ENCODE data around the gene FCHSD1.

Gene FCHSD1

DNA sequence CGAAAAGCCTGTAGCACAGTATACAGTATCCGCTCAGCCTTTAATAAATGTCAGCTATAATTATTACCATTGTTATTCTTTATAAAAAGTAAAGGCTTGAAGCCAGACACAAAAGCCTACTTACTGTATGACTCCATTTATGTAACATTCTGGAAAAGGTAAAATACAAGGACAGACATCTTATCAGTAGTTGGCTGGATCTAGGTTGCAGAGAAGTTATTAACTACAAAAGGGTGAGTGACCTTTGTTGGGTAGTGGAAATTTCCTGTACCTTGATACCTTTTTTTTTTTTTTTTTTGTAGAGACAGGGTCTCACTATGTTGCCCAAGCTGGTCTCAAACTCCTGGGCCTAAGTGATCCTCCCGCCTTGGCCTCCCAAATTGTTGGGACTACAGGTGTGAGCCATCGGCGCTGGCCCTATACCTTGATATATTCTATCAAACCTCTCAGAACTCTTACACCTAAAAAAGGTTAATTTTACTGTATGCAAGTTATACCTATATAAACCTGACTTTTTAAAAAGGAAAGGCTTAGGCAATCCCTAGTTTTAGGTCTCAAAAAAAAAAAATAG, 20.6 kb downstream of the FCHSD1 start (continued):
- TF ChIP-seq, protein P1, sequence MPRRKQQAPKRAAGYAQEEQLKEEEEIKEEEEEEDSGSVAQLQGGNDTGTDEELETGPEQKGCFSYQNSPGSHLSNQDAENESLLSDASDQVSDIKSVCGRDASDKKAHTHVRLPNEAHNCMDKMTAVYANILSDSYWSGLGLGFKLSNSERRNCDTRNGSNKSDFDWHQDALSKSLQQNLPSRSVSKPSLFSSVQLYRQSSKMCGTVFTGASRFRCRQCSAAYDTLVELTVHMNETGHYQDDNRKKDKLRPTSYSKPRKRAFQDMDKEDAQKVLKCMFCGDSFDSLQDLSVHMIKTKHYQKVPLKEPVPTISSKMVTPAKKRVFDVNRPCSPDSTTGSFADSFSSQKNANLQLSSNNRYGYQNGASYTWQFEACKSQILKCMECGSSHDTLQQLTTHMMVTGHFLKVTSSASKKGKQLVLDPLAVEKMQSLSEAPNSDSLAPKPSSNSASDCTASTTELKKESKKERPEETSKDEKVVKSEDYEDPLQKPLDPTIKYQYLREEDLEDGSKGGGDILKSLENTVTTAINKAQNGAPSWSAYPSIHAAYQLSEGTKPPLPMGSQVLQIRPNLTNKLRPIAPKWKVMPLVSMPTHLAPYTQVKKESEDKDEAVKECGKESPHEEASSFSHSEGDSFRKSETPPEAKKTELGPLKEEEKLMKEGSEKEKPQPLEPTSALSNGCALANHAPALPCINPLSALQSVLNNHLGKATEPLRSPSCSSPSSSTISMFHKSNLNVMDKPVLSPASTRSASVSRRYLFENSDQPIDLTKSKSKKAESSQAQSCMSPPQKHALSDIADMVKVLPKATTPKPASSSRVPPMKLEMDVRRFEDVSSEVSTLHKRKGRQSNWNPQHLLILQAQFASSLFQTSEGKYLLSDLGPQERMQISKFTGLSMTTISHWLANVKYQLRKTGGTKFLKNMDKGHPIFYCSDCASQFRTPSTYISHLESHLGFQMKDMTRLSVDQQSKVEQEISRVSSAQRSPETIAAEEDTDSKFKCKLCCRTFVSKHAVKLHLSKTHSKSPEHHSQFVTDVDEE (CRISPR knock-in tag; IDR thresholded peaks at IDR 0.05), result no peak

DNA sequence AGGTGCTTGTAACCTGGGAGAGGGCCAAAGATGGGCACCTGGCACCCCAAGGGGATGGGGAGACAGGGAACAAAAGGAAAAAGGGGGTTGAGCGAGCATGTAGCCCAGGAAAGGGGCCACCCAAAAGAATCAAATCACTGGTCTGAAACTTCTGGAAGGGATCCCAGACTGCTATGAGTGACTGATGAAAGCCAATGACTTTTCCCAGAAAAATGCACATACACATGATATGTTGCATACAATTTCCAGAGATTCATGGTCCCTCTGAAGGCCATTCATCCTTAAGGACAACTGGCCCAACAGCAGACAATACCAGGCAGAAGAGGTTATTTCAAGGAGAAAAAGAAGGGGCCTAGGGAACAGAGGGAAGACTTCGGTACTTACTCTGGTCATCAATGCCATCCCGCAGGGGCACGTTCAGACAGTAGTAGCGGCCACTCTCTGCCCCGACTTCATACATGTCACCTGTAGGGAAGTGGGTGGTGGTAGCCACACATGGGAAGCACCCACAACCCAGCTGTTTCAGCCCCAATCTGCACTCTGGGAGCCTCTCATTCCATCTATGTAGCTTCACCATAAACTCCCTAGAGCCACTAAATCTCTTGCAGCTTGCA, 22.9 kb downstream of the FCHSD1 start:
- TF ChIP-seq TCF4 (CRISPR knock-in tag; IDR thresholded peaks at IDR 0.05; ENCODE audit: borderline replicate concordance) (no peak), OSR1 (CRISPR knock-in tag; IDR thresholded peaks at IDR 0.05) (no peak), ZNF8 (CRISPR knock-in tag; IDR thresholded peaks at IDR 0.05) (no peak), ISL1 (CRISPR knock-in tag; IDR thresholded peaks at IDR 0.05) (no peak), ZFP30 (CRISPR knock-in tag; IDR thresholded peaks at IDR 0.05) (no peak), GLIS3 (CRISPR knock-in tag; IDR thresholded peaks at IDR 0.05) (no peak)
- TF ChIP-seq, protein P2, sequence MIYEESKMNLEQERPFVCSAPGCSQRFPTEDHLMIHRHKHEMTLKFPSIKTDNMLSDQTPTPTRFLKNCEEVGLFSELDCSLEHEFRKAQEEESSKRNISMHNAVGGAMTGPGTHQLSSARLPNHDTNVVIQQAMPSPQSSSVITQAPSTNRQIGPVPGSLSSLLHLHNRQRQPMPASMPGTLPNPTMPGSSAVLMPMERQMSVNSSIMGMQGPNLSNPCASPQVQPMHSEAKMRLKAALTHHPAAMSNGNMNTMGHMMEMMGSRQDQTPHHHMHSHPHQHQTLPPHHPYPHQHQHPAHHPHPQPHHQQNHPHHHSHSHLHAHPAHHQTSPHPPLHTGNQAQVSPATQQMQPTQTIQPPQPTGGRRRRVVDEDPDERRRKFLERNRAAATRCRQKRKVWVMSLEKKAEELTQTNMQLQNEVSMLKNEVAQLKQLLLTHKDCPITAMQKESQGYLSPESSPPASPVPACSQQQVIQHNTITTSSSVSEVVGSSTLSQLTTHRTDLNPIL (CRISPR knock-in tag; IDR thresholded peaks at IDR 0.05; ENCODE audit: low read depth), result no peak
- TF ChIP-seq, protein P3, sequence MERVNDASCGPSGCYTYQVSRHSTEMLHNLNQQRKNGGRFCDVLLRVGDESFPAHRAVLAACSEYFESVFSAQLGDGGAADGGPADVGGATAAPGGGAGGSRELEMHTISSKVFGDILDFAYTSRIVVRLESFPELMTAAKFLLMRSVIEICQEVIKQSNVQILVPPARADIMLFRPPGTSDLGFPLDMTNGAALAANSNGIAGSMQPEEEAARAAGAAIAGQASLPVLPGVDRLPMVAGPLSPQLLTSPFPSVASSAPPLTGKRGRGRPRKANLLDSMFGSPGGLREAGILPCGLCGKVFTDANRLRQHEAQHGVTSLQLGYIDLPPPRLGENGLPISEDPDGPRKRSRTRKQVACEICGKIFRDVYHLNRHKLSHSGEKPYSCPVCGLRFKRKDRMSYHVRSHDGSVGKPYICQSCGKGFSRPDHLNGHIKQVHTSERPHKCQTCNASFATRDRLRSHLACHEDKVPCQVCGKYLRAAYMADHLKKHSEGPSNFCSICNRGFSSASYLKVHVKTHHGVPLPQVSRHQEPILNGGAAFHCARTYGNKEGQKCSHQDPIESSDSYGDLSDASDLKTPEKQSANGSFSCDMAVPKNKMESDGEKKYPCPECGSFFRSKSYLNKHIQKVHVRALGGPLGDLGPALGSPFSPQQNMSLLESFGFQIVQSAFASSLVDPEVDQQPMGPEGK (CRISPR knock-in tag; IDR thresholded peaks at IDR 0.05; ENCODE audit: borderline replicate concordance), result no peak
- TF ChIP-seq, protein P4, sequence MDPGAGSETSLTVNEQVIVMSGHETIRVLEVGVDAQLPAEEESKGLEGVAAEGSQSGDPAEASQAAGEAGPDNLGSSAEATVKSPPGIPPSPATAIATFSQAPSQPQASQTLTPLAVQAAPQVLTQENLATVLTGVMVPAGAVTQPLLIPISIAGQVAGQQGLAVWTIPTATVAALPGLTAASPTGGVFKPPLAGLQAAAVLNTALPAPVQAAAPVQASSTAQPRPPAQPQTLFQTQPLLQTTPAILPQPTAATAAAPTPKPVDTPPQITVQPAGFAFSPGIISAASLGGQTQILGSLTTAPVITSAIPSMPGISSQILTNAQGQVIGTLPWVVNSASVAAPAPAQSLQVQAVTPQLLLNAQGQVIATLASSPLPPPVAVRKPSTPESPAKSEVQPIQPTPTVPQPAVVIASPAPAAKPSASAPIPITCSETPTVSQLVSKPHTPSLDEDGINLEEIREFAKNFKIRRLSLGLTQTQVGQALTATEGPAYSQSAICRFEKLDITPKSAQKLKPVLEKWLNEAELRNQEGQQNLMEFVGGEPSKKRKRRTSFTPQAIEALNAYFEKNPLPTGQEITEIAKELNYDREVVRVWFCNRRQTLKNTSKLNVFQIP (CRISPR knock-in tag; IDR thresholded peaks at IDR 0.05; ENCODE audit: borderline replicate concordance, low read depth), result no peak
- TF ChIP-seq, protein P5, sequence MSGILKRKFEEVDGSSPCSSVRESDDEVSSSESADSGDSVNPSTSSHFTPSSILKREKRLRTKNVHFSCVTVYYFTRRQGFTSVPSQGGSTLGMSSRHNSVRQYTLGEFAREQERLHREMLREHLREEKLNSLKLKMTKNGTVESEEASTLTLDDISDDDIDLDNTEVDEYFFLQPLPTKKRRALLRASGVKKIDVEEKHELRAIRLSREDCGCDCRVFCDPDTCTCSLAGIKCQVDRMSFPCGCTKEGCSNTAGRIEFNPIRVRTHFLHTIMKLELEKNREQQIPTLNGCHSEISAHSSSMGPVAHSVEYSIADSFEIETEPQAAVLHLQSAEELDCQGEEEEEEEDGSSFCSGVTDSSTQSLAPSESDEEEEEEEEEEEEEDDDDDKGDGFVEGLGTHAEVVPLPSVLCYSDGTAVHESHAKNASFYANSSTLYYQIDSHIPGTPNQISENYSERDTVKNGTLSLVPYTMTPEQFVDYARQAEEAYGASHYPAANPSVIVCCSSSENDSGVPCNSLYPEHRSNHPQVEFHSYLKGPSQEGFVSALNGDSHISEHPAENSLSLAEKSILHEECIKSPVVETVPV (CRISPR knock-in tag; IDR thresholded peaks at IDR 0.05), result no peak
- ATAC-seq, result no peak

DNA sequence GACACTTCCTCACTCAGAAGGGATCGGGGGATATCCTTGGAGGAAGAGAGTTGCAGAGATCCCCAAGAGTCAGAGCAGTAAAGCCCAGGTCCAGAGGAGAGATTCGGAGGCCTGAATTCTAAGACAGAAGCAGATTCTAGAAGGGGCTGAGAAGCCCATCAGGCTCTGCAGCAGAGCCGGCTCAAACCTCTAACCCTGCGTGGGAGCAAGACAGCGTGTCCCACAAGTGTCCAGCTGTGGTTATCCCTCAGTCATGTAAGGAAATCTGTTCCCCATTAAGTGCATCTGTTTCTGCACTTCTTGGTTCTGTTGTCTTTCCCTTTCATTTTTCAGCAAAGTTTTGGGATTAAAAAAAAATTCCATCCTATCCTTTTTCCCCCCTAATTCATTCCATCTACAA, 27.6 kb downstream of the FCHSD1 start:
- ATAC-seq, result no peak

DNA sequence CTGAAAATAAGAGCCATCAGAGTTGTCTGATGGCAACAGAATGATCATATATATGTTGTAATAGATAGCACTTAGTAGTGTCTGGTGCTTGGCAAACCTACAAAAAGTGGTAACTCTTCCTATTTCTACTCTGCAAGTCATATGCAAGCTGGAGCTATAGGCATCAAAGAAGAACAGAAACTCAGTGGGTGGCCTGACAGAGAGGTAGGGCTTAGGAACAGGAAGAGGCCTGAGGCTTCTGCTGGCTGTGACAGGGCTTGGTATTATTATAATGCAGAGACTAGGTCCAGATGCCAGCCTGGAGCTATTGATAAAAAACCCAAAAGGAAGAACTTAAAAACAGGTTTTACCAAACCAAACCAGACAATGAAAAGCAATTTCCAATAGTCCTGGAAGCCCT, 28.0 kb downstream of the FCHSD1 start:
- ATAC-seq, result no peak
- no peak for TF ChIP-seq ZC3H10 (CRISPR knock-in tag; IDR thresholded peaks at IDR 0.05)
- no peak for TF ChIP-seq ISL1 (CRISPR knock-in tag; IDR thresholded peaks at IDR 0.05)
- TF ChIP-seq, protein P4 (CRISPR knock-in tag; IDR thresholded peaks at IDR 0.05; ENCODE audit: borderline replicate concordance, low read depth), result no peak
- TF ChIP-seq ZFP3 (CRISPR knock-in tag; IDR thresholded peaks at IDR 0.05), result no peak
- no peak for TF ChIP-seq ZFP30 (CRISPR knock-in tag; IDR thresholded peaks at IDR 0.05)
- TF ChIP-seq CSDC2 (CRISPR knock-in tag; IDR thresholded peaks at IDR 0.05), result no peak
- TF ChIP-seq SNAI2 (CRISPR knock-in tag; IDR thresholded peaks at IDR 0.05), result no peak

More for the DNA sequence above, 27.6 kb downstream of the FCHSD1 start:
- TF ChIP-seq ZNF8 (CRISPR knock-in tag; IDR thresholded peaks at IDR 0.05) (no peak), ARNTL (CRISPR knock-in tag; IDR thresholded peaks at IDR 0.05; ENCODE audit: borderline replicate concordance, low read depth) (no peak), ZNF70 (CRISPR knock-in tag; IDR thresholded peaks at IDR 0.05) (no peak), PPARA (CRISPR knock-in tag; IDR thresholded peaks at IDR 0.05; ENCODE audit: borderline replicate concordance) (no peak), ZC3H10 (CRISPR knock-in tag; IDR thresholded peaks at IDR 0.05) (no peak), CSDC2 (CRISPR knock-in tag; IDR thresholded peaks at IDR 0.05) (no peak), GLIS3 (CRISPR knock-in tag; IDR thresholded peaks at IDR 0.05) (no peak), ZFP3 (CRISPR knock-in tag; IDR thresholded peaks at IDR 0.05) (no peak)

All from SK-N-SH treated with all-trans-retinoic acid at 6 μM for 48 hours (cell line).